Activated CD8-positive, alpha-beta memory T cell treated with anti-CD3 and anti-CD28 coated beads, Interleukin-2, amount 10 ng/mL, durations not matched to agents 7 days and 5 days (primary cell): ENCODE results near the gene BBS1. TPM values are rescaled to one million over a fixed set of nuclear protein-coding genes. Genes with fewer than 3 reads are reported as not detected.

Experiments
- ATAC-seq: fragments of 150-1000 bp; cut with Tn5 transposase; one replicate; pipeline ENCODE4 v1.10.0; 2021; ENCODE audit warnings: moderate library complexity
- CTCF ChIA-PET: fragments of 350-600 bp; sonication (Branson Sonifier 250); formaldehyde crosslinking; loops from one replicate; lab custom pipeline; 2021; ENCODE audit warnings: antibody characterized with exemption; lab: Charles Lee
- DNase-seq: peaks from one replicate; pipeline ENCODE4 v3.0.0-alpha.2; 2020
- H3K27ac Mint-ChIP-seq: one replicate; pipeline ENCODE4 v1.8.0; 2021; ENCODE audit warnings: mild to moderate bottlenecking, mixed read lengths
- H3K27me3 Mint-ChIP-seq: one replicate; pipeline ENCODE4 v1.8.0; 2021; ENCODE audit warnings: mixed read lengths
- H3K36me3 Mint-ChIP-seq: one replicate; pipeline ENCODE4 v1.8.0; 2021; ENCODE audit warnings: mild to moderate bottlenecking, mixed read lengths
- H3K4me1 Mint-ChIP-seq: one replicate; pipeline ENCODE4 v1.8.0; 2021; ENCODE audit warnings: mixed read lengths
- H3K4me3 Mint-ChIP-seq: one replicate; pipeline ENCODE4 v1.8.0; 2021; ENCODE audit warnings: mild to moderate bottlenecking, moderate library complexity, mixed read lengths
- H3K9me3 Mint-ChIP-seq: one replicate; pipeline ENCODE4 v1.8.0; 2022; ENCODE audit warnings: low read depth, mixed read lengths
- total RNA-seq, 2 experiments: library from RNA; stranded (reverse); gene quantifications; one replicate each; pipeline ENCODE4 v1.2.3, GENCODE V29; 2021

The BBS1 gene
- total RNA-seq, 2 experiments from 2014 or later, result 12.6 to 12.9 TPM

DNA sequence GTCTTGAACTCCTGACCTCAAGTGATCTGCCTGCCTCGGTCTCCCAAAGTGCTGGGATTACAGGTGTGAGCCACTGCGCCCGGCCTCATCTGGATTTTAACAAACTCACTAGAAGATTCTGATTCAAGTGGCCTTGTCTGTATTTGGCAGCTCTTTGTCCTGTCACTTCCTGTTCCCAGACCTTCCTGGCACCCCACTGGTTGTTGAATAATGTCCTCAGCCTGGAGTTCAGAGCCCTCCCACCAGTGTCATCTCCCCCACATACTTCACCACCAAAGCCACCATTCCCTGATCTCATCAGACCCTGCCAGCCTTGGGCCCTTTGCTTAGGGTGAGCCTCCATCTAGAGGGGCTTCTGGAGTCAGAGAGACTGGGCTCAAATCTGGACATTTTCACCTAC lies 40.4 kb upstream of the BBS1 start:
- no peaks in the 10 kb centered on the region for H3K27me3 Mint-ChIP-seq
- ATAC-seq, result no peak
- H3K4me1 Mint-ChIP-seq, result peaks cover 15% of the 10 kb centered on the region
- H3K27ac Mint-ChIP-seq, result no peak overlapping the region
- no peaks in the 10 kb centered on the region for H3K36me3 Mint-ChIP-seq
- H3K9me3 Mint-ChIP-seq, result no peaks in the 10 kb centered on the region
- CTCF ChIA-PET, result interaction anchor here (0.6 to 5.2 kb wide), 2 partner anchors 10 to 1709 kb away, joined by 3 to 43 read pairs; partner anchors contain the start of gene DPP3
- no peak for DNase-seq
- no peak overlapping the region for H3K4me3 Mint-ChIP-seq

DNA sequence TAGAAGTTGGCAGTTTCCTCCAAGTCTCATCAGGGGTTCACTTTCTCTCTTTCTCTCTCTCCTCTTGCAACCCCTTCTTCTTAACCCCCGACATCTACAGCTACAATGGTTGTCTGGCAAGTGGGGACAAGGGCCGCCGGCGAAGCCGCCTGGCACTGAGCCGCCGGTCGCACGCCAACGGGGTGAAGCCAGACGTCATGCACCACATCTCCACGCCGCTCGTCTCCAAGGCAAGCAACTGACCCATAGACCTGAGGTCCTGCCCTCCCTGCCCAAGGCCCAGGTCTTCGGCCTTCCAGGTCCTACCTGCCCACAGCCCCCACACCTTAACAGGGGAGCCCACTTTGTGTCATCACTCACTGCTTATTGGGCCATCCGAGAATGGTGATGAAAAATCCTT lies 39.3 kb upstream of the BBS1 start:
- Mint-ChIP-seq H3K27me3 (no peaks in the 10 kb centered on the region), H3K4me1 (peaks cover 10% of the 10 kb centered on the region), H3K4me3 (no peak overlapping the region), H3K27ac (no peak overlapping the region), H3K36me3 (no peaks in the 10 kb centered on the region), H3K9me3 (no peaks in the 10 kb centered on the region)
- CTCF ChIA-PET, result no interaction called here
- DNase-seq (no peak), ATAC-seq (no peak)

DNA sequence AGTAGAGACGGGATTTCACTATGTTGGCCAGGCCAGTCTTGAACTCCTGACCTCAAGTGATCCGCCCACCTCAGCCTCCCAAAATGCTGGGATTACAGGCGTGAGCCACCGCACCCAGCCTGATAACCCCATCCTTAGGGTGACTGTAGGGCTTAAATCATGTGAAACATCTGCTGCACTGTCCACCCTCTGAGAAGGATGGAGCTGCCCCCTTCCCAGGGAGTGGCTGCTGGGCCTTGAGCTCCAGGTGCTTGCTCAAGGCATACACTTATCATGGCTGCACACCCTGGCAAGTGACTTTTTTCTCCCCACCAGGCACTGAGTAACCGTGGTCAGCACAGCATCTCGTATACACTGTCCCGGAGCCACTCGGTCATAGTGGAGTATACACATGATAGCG lies 38.4 kb upstream of the BBS1 start:
- no peaks in the 10 kb centered on the region for H3K36me3 Mint-ChIP-seq
- ATAC-seq, result no peak
- no peak for DNase-seq
- H3K9me3 Mint-ChIP-seq, result no peaks in the 10 kb centered on the region
- CTCF ChIA-PET, result no interaction called here
- no peaks in the 10 kb centered on the region for H3K27me3 Mint-ChIP-seq
- peaks cover 10% of the 10 kb centered on the region for H3K4me1 Mint-ChIP-seq
- no peak overlapping the region for H3K27ac Mint-ChIP-seq
- no peak overlapping the region for H3K4me3 Mint-ChIP-seq

DNA sequence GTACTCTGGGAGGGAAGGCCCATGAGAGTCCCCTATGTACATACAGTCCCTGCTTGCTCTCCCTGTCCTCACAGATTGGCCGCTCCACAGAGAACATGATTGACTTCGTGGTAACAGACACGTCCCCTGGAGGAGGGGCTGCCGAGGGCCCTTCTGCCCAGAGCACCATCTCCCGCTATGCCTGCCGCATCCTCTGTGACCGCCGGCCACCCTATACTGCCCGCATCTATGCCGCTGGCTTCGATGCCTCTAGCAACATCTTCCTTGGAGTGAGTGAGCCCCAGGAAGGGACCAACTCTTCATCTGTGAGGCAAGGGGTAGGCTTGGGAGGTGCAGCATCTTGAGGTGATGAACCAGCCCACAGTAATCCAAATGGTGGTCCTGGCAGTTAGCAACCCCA lies 37.3 kb upstream of the BBS1 start:
- CTCF ChIA-PET, result no interaction called here
- H3K27me3 Mint-ChIP-seq, result no peaks in the 10 kb centered on the region
- H3K4me3 Mint-ChIP-seq, result no peak overlapping the region
- no peaks in the 10 kb centered on the region for H3K36me3 Mint-ChIP-seq
- no peak for DNase-seq
- H3K9me3 Mint-ChIP-seq, result no peaks in the 10 kb centered on the region
- no peak overlapping the region for H3K27ac Mint-ChIP-seq
- H3K4me1 Mint-ChIP-seq, result peaks cover 3% of the 10 kb centered on the region
- no peak for ATAC-seq

DNA sequence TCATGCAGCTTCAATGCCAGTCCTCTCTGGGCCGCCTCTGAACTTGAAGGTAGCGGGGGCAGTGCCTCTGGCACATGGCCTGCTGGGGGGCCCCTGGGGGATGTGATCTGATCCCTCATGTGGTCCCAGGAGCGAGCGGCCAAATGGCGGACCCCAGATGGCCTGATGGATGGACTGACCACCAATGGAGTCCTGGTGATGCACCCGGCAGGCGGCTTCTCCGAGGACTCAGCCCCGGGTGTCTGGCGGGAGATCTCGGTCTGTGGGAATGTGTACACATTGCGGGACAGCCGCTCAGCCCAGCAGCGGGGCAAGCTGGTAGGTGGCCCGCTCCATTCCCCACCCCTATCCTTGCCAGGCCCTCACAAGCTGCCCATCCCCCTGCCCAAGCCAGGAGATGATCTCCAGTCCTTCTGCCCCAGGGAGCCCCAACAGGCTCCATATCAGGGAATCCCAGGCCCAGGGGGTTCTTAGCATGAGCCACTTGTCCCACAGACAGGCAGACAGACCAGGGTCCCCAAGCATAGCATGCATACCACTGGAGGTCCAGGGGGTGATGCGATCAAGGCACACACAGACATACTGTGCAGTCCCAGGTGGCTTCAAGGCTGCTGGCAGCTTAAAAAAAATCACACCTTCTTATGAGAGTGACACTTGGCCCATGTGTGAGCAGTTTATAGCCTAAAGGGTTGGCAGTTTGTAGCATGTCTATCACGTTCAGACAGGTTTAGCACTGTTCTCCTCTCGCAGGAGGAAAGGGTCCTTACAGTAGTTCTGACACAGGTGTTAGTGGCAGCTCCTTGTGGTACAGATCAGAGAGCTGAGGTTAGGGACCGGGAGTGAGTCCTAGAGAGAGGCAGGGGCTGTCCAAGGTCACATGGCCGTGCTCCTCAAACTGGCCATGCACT lies 36.6 kb upstream of the BBS1 start:
- ATAC-seq (no peak), DNase-seq (no peak)
- Mint-ChIP-seq H3K27me3 (no peaks in the 10 kb centered on the region), H3K4me3 (no peak overlapping the region), H3K27ac (no peak overlapping the region), H3K36me3 (no peaks in the 10 kb centered on the region), H3K4me1 (peaks cover 4% of the 10 kb centered on the region), H3K9me3 (no peaks in the 10 kb centered on the region)
- CTCF ChIA-PET, result no interaction called here

DNA sequence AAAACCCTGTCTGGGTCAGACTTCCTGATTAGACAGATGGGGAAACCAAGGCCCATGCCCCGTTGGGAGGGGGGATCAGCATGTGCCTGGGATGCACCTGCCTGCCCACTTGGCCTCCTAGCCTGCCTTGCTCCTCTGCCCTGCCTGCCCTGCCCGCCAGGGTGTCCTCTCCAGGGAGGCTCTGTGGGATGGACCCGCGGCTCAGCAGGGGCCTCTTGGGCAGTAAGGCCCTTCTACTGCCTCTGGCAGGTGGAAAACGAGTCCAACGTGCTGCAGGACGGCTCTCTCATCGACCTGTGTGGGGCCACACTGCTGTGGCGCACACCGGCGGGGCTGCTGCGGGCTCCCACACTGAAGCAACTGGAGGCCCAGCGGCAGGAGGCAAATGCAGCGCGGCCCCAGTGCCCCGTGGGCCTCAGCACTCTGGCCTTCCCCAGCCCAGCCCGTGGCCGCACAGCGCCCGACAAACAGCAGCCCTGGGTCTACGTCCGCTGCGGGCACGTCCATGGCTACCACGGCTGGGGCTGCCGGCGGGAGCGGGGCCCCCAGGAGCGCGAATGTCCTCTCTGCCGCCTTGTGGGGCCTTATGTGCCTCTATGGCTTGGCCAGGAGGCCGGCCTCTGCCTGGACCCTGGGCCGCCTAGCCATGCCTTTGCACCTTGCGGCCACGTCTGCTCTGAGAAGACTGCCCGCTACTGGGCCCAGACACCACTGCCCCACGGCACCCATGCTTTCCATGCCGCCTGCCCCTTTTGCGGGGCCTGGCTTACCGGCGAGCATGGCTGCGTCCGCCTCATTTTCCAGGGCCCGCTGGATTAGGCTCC lies 34.9 kb upstream of the BBS1 start:
- Mint-ChIP-seq H3K4me3 (no peak overlapping the region), H3K27me3 (no peaks in the 10 kb centered on the region), H3K9me3 (no peaks in the 10 kb centered on the region), H3K36me3 (no peaks in the 10 kb centered on the region), H3K4me1 (peaks cover 13% of the 10 kb centered on the region), H3K27ac (no peak overlapping the region)
- CTCF ChIA-PET, result no interaction called here
- ATAC-seq, result no peak
- DNase-seq, result no peak

DNA sequence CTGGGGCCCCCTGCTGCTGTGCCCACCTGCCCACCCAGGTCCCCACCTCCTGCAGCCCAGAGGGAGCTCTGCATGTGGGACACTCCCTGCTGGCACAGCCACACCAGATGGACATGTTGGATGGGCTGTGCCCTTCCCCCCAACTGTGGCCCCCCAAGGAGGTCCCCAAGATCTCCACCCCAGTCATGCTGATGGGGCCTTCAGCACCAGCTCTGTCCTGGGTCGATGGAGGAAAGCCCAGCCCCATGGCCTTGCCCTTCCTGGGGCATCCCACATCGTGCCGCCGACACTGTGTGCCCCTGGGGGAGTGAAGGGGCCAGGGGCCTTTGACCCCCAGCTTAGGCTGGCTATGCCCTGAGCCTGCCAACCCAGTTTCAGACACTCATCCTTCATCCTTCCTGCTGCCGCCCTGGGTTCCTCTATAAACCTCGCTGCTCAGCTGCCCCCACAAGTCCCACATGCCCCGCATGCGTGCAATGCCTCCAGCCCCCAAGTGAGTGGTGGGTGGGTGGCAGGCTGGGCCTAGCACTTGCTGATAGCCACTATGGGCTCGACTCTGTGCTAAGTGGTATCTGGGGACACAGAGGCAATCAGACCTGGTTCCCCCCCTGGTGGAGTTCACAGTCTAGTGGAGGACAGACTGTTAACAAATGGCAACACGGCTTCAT lies 34.1 kb upstream of the BBS1 start:
- ATAC-seq, result no peak
- H3K4me1 Mint-ChIP-seq, result peaks cover 18% of the 10 kb centered on the region
- no peaks in the 10 kb centered on the region for H3K36me3 Mint-ChIP-seq
- H3K27me3 Mint-ChIP-seq, result no peaks in the 10 kb centered on the region
- no peak for DNase-seq
- CTCF ChIA-PET, result no interaction called here
- no peaks in the 10 kb centered on the region for H3K9me3 Mint-ChIP-seq
- no peak overlapping the region for H3K4me3 Mint-ChIP-seq
- H3K27ac Mint-ChIP-seq, result no peak overlapping the region

DNA sequence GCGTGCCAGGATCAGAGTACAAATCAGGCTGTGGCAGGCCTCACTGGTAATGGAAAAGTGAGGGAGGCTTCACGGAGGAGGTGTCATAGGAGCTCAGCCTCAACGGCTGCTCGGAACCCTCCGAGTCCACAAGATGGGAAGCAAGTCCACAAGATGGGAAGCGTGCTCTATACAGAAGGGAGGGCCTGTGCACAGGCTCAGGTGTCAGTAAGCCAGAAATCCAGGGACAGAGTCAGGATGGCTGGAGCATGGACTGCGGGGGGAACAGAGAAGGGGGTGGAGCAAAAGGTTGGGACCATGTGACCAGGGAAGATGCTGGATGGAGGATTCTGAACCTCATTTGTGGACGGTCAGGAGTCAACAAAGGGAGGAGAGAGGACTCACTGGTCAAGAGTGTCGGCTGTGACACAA lies 33.6 kb upstream of the BBS1 start:
- no peak overlapping the region for H3K4me3 Mint-ChIP-seq
- no peak for DNase-seq

DNA sequence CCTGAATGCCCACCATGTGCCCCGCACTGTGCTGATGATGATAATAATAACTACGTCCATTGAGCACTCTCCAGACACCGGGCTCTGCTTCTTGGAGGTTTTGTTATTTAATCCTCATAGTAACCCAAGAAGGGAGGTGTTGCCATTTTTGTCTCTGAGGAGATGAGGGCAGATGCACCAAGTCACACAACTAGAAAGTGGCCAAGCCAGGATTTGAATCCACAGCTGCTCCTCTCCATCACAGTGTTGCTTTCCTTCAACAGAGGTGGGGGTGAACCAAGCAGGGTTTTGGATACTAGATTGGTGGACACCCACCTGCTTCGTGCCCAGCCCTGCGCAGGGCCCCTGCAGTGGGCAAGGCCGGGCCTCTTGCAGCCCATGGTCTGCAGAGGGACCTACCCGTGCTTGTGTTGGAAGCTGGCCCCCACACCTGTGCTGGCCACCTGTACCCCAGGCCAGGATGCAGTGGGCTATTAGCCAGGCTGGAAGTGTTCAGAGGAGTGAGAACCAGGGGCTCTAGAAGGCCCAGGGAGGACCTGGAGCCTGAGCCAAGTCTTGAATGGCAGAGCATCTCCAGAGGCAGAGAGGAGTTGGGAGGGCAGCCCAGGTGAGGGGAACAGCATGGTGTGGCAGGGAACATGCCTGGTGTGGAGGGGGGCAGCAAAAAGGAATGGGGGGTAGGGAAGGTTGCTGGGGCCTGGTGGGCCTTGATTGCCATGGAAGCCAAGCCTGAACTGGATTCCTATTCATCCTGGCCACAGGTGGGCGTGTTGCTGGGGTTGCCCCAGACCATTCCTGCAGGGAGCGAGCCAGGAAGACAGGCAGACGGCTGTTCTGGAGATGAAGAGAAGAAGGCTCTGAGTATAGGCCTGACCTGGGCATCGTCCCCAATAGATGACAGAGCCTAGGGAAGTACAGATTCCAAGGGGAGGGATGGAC lies 32.9 kb upstream of the BBS1 start:
- no peak overlapping the region for H3K4me3 Mint-ChIP-seq
- DNase-seq, result no peak

More for the DNA sequence above, 33.6 kb upstream of the BBS1 start:
- H3K36me3 Mint-ChIP-seq, result no peaks in the 10 kb centered on the region
- CTCF ChIA-PET, result no interaction called here
- no peaks in the 10 kb centered on the region for H3K27me3 Mint-ChIP-seq
- no peak overlapping the region for H3K27ac Mint-ChIP-seq
- no peaks in the 10 kb centered on the region for H3K9me3 Mint-ChIP-seq
- H3K4me1 Mint-ChIP-seq, result peaks cover 21% of the 10 kb centered on the region
- ATAC-seq, result no peak

DNA sequence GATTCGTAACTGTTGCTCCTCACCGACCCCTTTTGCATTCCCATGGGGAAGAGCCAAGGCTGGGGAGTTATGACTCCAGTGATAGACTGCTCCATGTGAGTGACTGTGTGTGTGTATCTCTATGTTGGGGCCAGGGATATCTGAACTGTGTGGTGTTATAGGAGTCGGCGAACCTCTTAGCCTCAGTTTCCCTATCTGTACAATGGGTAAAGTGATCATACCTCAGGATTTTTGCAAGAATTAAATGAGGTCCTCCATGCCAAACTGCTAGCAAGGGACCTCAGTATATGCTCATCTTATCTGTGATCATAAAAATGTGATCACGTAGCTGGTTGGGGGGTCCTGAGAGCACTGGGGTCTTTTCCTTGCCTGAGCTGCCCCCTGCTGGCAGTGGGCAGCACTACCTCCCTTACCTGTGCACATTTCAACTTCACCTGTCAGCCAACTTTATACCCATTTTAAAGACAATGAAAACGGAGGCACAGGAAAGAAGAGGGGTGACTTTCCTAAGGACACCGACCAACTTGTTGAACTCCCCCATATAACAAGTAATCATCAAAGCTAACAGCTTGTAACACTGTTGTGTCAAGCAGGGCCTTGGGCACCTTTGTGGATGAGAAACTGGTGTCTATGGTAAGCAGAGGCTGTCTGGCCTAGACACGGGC lies 31.6 kb upstream of the BBS1 start:
- CTCF ChIA-PET, result interaction anchor here (0.8 to 3.7 kb wide), 9 partner anchors 11 to 199 kb away, joined by 3 to 43 read pairs (median 5); partner anchors contain the start of genes MRPL11, PELI3 and RBM4B
- ATAC-seq, result no peak
- H3K4me1 Mint-ChIP-seq, result peaks cover 31% of the 10 kb centered on the region
- H3K27ac Mint-ChIP-seq, result peak overlapping the region; percentile 93
- H3K9me3 Mint-ChIP-seq, result no peaks in the 10 kb centered on the region
- no peak for DNase-seq
- H3K36me3 Mint-ChIP-seq, result peaks cover 7% of the 10 kb centered on the region
- H3K4me3 Mint-ChIP-seq, result peak overlapping the region; percentile 91
- no peaks in the 10 kb centered on the region for H3K27me3 Mint-ChIP-seq

More for the DNA sequence above, 32.9 kb upstream of the BBS1 start:
- ATAC-seq, result no peak
- Mint-ChIP-seq H3K27ac (no peak overlapping the region), H3K36me3 (peaks cover 3% of the 10 kb centered on the region), H3K4me1 (peaks cover 24% of the 10 kb centered on the region), H3K9me3 (no peaks in the 10 kb centered on the region), H3K27me3 (no peaks in the 10 kb centered on the region)
- CTCF ChIA-PET, result interaction anchor here (1.4 to 3.7 kb wide), 4 partner anchors 9 to 92 kb away, joined by 3 to 43 read pairs (median 14); partner anchors contain the start of gene PELI3

DNA sequence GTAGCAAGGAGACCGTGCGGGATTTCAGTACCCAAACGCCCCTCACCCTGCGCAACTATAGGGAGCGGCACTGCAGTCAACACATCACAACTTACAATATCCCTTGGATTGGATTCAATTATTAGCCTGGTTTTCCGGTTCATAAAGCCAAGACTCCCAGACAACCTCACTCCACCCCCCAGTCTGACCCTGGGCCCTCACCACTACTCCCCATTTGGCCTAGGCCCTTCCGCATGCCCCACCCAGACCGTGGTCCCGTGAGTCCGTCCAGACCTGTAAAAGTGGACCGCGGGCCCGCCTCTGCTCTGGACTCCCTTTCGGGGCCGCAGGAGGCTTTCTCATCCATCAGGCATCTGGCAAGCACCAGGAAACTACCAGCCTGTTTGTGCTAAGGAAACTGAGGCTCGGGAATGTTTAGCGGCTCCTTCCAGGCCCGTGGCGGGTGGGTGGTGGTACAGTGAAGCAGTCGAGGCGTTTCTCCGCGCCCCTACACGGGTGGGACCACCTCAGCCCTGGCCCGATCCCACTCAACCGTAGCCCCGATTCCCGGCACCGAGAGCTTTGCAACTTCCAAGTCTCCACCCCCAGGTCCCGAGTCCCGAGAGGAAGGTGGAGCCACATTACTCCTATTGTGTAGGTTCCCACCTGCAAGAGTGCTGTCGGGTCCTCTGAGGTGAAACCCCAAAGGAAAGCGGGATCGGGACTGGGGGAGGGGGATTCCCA lies 30.9 kb upstream of the BBS1 start:
- Mint-ChIP-seq H3K4me3 (peak overlapping the region; percentile 91), H3K9me3 (no peaks in the 10 kb centered on the region), H3K36me3 (peaks cover 7% of the 10 kb centered on the region), H3K4me1 (peaks cover 31% of the 10 kb centered on the region), H3K27ac (peak overlapping the region; percentile 93), H3K27me3 (no peaks in the 10 kb centered on the region)
- DNase-seq, result no peak
- ATAC-seq, result no peak
- CTCF ChIA-PET, result interaction anchor here (0.8 to 3.7 kb wide), 18 partner anchors 10 to 198 kb away, joined by 3 to 43 read pairs (median 5); partner anchors contain the start of genes MRPL11, PELI3, RBM4 and RBM4B
